Sigmoid colon (tissue), 7 donors: Measurements from ENCODE around the gene FUCA1. TPM values are rescaled to one million over a fixed set of nuclear protein-coding genes. Genes with fewer than 3 reads are reported as not detected.

Experiments used
- DNase-seq: peaks from one replicate; pipeline ENCODE4 v3.0.0-alpha.2; 2019
- H3K27ac ChIP-seq, 4 donors: fragments of 200-600 bp; sonication (generic); one replicate each; pipeline ENCODE4 v1.5.1; 2016 to 2019; ENCODE audit warnings: mild to moderate bottlenecking in 1 of 4
- H3K27me3 ChIP-seq, 3 donors: fragments of 200-600 bp; sonication (generic); one replicate each; pipeline ENCODE4 v1.5.1; 2019; ENCODE audit warnings: mild to moderate bottlenecking in 1 of 3
- H3K36me3 ChIP-seq, 4 donors: fragments of 200-600 bp; sonication (generic); one replicate each; pipeline ENCODE4 v1.5.1; 2016 to 2019
- H3K4me1 ChIP-seq, 4 donors: fragments of 200-600 bp; sonication (generic); one replicate each; pipeline ENCODE4 v1.5.1; 2017 to 2019
- H3K4me3 ChIP-seq, 4 donors: fragments of 200-600 bp; sonication (generic); one replicate each; pipeline ENCODE4 v1.5.1; 2017 to 2019; ENCODE audit warnings: mild to moderate bottlenecking in 2 of 4, moderate library complexity in 1 of 4
- H3K9me3 ChIP-seq, 4 donors: fragments of 200-600 bp in 3 of 4; sonication (generic) in 3 of 4; one replicate each; pipeline versions ENCODE4 v1.5.1 to v1.6.1; 2013 to 2019
- EP300 ChIP-seq, 4 donors: sonication (generic); formaldehyde crosslinking; IDR thresholded peaks; one replicate each; pipeline ENCODE4 v1.6.1; 2017; ENCODE audit warnings: antibody characterized with exemption in 4 of 4
- POLR2A ChIP-seq, 2 donors: fragments of 450-650 bp; IDR thresholded peaks; one replicate each; pipeline ENCODE4 v1.6.1; 2016; ENCODE audit warnings: antibody characterized with exemption in 2 of 2, mild to moderate bottlenecking in 2 of 2, moderate library complexity in 2 of 2
- POLR2AphosphoS5 ChIP-seq, 4 donors: sonication (generic); formaldehyde crosslinking; IDR thresholded peaks; one replicate each; pipeline ENCODE4 v1.6.1; 2017; ENCODE audit warnings: antibody characterized with exemption in 4 of 4
- WGBS, 2 donors: extraction: QIAGEN DNeasy Blood & Tissue Kit; methylation state at CpG; one replicate each; pipeline ENCODE4 v1.1.7; 2013; 5-methylcytosine and 5-hydroxymethylcytosine counted together
- intact Hi-C: fragments of 100-400 bp; cut with DNase I; formaldehyde crosslinking; loops from one replicate; pipeline ENCODE4 v1.15.1; 2023
- polyA plus RNA-seq, 3 donors: library from polyadenylated mRNA; stranded (reverse); fragments of 200-250 nt; gene quantifications; one replicate each; pipeline ENCODE4 v1.2.3, GENCODE V29; 2013
- total RNA-seq, 4 donors: library from RNA; depleted of rRNA; stranded (reverse); fragments of >200 nt; gene quantifications; one replicate each; pipeline ENCODE4 v1.1.0, GENCODE V29; 2016
- TF ChIP-seq, protein P1 (sequence below), 4 experiments: fragments of 450-650 bp in 3 of 4; fragments of 200-600 bp in 1 of 4; IDR thresholded peaks; one replicate each; pipeline ENCODE4 v1.5.1; 2016 to 2019; ENCODE audit warnings: antibody characterized with exemption in 4 of 4, mild to moderate bottlenecking in 3 of 4, moderate library complexity in 2 of 4
- donor health status: healthy with polysubstance abuse.
- donor health status: Bipolar disorder and iron deficiency.
- donor health status: healthy.

The FUCA1 gene
- total and polyA plus RNA-seq, 7 donors, result 14.1 to 260 (median 28.9) TPM

GRCh38 chr1:23872421-23872820, 4.3 kb upstream of the FUCA1 start:
- Histone ChIP-seq H3K27me3 (no peaks in the 10 kb centered on the region), H3K27ac (no peak overlapping the region), H3K4me1 (peaks cover 0 to 14% (median 7%) of the 10 kb centered on the region in 4 donors), H3K36me3 (no peaks in the 10 kb centered on the region), H3K9me3 (no peaks in the 10 kb centered on the region), H3K4me3 (no peak overlapping the region)
- intact Hi-C loops, result no loop called here
- WGBS, 2 donors, result 71 to 91% methylated on average over 3 of the region's 3 CpGs
- TF ChIP-seq EP300 (IDR thresholded peaks at IDR 0.05) (no peak), POLR2AphosphoS5 (IDR thresholded peaks at IDR 0.05) (no peak), POLR2A (IDR thresholded peaks at IDR 0.05) (no peak)
- TF ChIP-seq, protein P1, sequence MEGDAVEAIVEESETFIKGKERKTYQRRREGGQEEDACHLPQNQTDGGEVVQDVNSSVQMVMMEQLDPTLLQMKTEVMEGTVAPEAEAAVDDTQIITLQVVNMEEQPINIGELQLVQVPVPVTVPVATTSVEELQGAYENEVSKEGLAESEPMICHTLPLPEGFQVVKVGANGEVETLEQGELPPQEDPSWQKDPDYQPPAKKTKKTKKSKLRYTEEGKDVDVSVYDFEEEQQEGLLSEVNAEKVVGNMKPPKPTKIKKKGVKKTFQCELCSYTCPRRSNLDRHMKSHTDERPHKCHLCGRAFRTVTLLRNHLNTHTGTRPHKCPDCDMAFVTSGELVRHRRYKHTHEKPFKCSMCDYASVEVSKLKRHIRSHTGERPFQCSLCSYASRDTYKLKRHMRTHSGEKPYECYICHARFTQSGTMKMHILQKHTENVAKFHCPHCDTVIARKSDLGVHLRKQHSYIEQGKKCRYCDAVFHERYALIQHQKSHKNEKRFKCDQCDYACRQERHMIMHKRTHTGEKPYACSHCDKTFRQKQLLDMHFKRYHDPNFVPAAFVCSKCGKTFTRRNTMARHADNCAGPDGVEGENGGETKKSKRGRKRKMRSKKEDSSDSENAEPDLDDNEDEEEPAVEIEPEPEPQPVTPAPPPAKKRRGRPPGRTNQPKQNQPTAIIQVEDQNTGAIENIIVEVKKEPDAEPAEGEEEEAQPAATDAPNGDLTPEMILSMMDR (IDR thresholded peaks at IDR 0.05), result no peak
- no peak for DNase-seq

GRCh38 chr1:23869051-23869450, 961 bp upstream of the FUCA1 start:
- Histone ChIP-seq H3K27ac (peak overlapping the region; percentile 71 to 81 (median 78)), H3K4me3 (peak overlapping the region; percentile 77 to 96 (median 84))

GRCh38 chr1:23868557-23869016, 497 bp upstream of the FUCA1 start:
- Histone ChIP-seq H3K4me3 (peak overlapping the region; percentile 77 to 96 (median 84)), H3K9me3 (no peaks in the 10 kb centered on the region), H3K36me3 (peaks cover 0 to 12% (median 3%) of the 10 kb centered on the region in 4 donors), H3K27me3 (no peaks in the 10 kb centered on the region), H3K27ac (peak overlapping the region; percentile 71 to 81 (median 78)), H3K4me1 (peaks cover 0 to 23% (median 14%) of the 10 kb centered on the region in 4 donors)
- peak; percentile 70 for DNase-seq
- intact Hi-C loops, result loop anchor here (1.0 to 10.0 kb wide), 5 partner anchors 44 to 159 kb away; partner anchors contain the start of genes GALE, HMGCL and PITHD1
- 14 to 18% methylated on average over 20 of the region's 20 CpGs for WGBS, 2 donors
- TF ChIP-seq EP300 (IDR thresholded peaks at IDR 0.05), result no peak
- TF ChIP-seq, protein P1 (IDR thresholded peaks at IDR 0.05), result peak in 1 of 4 experiments; percentile 36

More at GRCh38 chr1:23869051-23869450, 961 bp upstream of the FUCA1 start:
- WGBS, 2 donors, result 65 to 68% methylated on average over 10 of the region's 10 CpGs
- peaks cover 0 to 23% (median 14%) of the 10 kb centered on the region in 4 donors for H3K4me1 ChIP-seq
- peaks cover 0 to 11% (median 3%) of the 10 kb centered on the region in 4 donors for H3K36me3 ChIP-seq
- TF ChIP-seq EP300 (IDR thresholded peaks at IDR 0.05) (no peak), POLR2A (IDR thresholded peaks at IDR 0.05) (no peak), POLR2AphosphoS5 (IDR thresholded peaks at IDR 0.05) (no peak)
- TF ChIP-seq, protein P1 (IDR thresholded peaks at IDR 0.05), result no peak
- H3K27me3 ChIP-seq, result no peaks in the 10 kb centered on the region
- intact Hi-C loops, result loop anchor here (2.0 to 10.0 kb wide), 4 partner anchors 44 to 158 kb away; partner anchors contain the start of genes GALE, HMGCL and PITHD1
- no peak for DNase-seq
- H3K9me3 ChIP-seq, result no peaks in the 10 kb centered on the region

DNA sequence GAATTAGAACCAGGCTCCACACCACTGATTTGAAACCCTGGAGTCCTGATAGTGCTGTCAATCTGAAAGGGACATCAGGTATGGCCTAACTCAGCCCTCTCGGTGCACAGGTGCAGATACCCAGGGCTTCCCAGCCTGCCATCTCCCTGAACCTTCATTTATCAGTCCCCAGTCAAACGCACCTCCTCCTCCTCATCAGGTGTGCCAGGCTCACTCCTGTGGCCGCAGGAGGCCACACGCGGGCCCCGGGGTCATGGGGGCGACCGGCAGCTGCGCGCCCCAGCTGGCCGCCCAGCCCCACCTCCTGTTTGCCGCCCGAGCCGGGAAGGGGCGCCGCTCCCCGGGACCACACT, 572 bp downstream of the FUCA1 start:
- intact Hi-C loops, result loop anchor here (5.0 to 10.0 kb wide), 3 partner anchors 63 to 160 kb away; partner anchors contain the start of genes GALE and PITHD1
- WGBS, 2 donors, result 1 to 3% methylated on average over 17 of the region's 17 CpGs
- H3K27me3 ChIP-seq, result no peaks in the 10 kb centered on the region
- no peaks in the 10 kb centered on the region for H3K9me3 ChIP-seq
- H3K4me1 ChIP-seq, result peaks cover 0 to 23% (median 14%) of the 10 kb centered on the region in 4 donors
- H3K36me3 ChIP-seq, result peaks cover 0 to 23% (median 6%) of the 10 kb centered on the region in 4 donors
- TF ChIP-seq EP300 (IDR thresholded peaks at IDR 0.05) (no peak), POLR2AphosphoS5 (IDR thresholded peaks at IDR 0.05) (no peak), POLR2A (IDR thresholded peaks at IDR 0.05) (no peak)
- TF ChIP-seq, protein P1 (IDR thresholded peaks at IDR 0.05), result no peak
- H3K4me3 ChIP-seq, result peak overlapping the region; percentile 77 to 96 (median 84)
- no peak for DNase-seq
- H3K27ac ChIP-seq, result peak overlapping the region; percentile 71 to 81 (median 78)
